Measurements from ENCODE around the gene CASZ1. TPM values are rescaled to one million over a fixed set of nuclear protein-coding genes. Genes with fewer than 3 reads are reported as not detected.
A peak's percentile ranks its signal among the peaks of the same experiment; 100 is the strongest.

The CASZ1 gene
- polyA plus RNA-seq, 1 experiment: 0.06 TPM

DNA sequence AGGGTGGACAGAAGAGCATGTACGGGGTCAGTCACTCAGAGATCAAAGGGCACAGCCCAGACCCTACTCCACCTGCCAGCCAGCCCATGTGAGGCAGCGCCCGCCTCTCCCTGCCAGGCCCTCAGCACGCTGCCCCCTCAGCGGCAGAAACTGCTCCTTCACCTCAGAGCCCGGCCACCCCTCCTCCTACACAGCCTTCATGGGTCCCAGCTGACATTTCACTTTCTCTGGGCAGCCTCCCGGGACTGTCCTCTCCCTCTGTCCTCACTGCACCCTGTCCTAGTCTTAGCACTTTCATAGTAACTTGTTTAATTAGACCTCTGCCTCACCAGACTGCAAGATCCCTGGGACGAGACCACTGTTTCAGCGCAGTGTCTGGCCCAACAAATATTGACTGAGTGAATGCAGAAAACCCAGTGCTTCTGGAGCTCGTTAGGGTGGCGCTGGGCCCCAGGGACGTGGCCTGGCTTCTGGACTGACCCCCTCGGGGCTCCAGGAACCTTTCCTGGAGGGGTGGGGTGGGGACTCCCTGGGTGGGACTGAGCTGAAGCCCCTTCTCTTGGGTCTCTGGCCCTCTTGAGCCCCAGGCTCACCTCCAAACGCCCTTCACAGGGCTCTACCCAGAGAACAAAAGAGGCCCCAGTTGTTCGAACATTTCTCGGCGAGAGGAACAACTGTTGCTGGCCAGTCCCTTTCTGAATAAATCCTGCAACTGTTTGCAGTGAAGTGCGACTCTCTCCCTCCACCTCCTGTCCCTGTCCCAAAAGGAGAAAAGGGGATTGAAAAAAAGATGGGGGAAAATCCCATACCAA lies 114.9 kb downstream of the CASZ1 start:
- TF ChIP-seq, protein P1, sequence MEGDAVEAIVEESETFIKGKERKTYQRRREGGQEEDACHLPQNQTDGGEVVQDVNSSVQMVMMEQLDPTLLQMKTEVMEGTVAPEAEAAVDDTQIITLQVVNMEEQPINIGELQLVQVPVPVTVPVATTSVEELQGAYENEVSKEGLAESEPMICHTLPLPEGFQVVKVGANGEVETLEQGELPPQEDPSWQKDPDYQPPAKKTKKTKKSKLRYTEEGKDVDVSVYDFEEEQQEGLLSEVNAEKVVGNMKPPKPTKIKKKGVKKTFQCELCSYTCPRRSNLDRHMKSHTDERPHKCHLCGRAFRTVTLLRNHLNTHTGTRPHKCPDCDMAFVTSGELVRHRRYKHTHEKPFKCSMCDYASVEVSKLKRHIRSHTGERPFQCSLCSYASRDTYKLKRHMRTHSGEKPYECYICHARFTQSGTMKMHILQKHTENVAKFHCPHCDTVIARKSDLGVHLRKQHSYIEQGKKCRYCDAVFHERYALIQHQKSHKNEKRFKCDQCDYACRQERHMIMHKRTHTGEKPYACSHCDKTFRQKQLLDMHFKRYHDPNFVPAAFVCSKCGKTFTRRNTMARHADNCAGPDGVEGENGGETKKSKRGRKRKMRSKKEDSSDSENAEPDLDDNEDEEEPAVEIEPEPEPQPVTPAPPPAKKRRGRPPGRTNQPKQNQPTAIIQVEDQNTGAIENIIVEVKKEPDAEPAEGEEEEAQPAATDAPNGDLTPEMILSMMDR (IDR thresholded peaks at IDR 0.05; ENCODE audit: low read depth, low read length): no peak
- no peak for DNase-seq (ENCODE audit: low read depth, low spot score)
- Histone ChIP-seq H3K9me3 (ENCODE audit: control insufficient read depth, insufficient read depth, low read length) (no peaks in the 10 kb centered on the region), H3K27ac (ENCODE audit: low read depth, low read length) (no peak overlapping the region), H3K27me3 (ENCODE audit: control insufficient read depth, insufficient read depth, low read length) (peaks cover 11% of the 10 kb centered on the region), H3K4me3 (ENCODE audit: low read depth, low read length) (no peak overlapping the region)
- CTCF ChIA-PET: no interaction called here
- POLR2A ChIA-PET: no interaction called here

- Histone ChIP-seq H3K9me3 (ENCODE audit: control insufficient read depth, insufficient read depth, low read length) (no peaks in the 10 kb centered on the region), H3K27ac (ENCODE audit: low read depth, low read length) (no peak overlapping the region), H3K27me3 (ENCODE audit: control insufficient read depth, insufficient read depth, low read length) (peaks cover 10% of the 10 kb centered on the region), H3K4me3 (ENCODE audit: low read depth, low read length) (no peak overlapping the region)
- DNase-seq (ENCODE audit: low read depth, low spot score): no peak
- ChIA-PET CTCF (no interaction called here), POLR2A (no interaction called here)
- TF ChIP-seq, protein P1 (IDR thresholded peaks at IDR 0.05; ENCODE audit: low read depth, low read length): no peak
These were observed 116.0 kb downstream of the CASZ1 start for GRCh38 chr1:10680487-10680886.

GRCh38 chr1:10679496-10680220 lies 116.8 kb downstream of the CASZ1 start:
- DNase-seq (ENCODE audit: low read depth, low spot score): peak; percentile 11
- Histone ChIP-seq H3K27ac (ENCODE audit: low read depth, low read length) (no peak overlapping the region), H3K27me3 (ENCODE audit: control insufficient read depth, insufficient read depth, low read length) (peaks cover 9% of the 10 kb centered on the region), H3K9me3 (ENCODE audit: control insufficient read depth, insufficient read depth, low read length) (no peaks in the 10 kb centered on the region), H3K4me3 (ENCODE audit: low read depth, low read length) (no peak overlapping the region)
- CTCF ChIA-PET: no interaction called here
- POLR2A ChIA-PET: no interaction called here
- TF ChIP-seq, protein P1 (IDR thresholded peaks at IDR 0.05; ENCODE audit: low read depth, low read length): no peak

- Histone ChIP-seq H3K27ac (ENCODE audit: low read depth, low read length) (no peak overlapping the region), H3K27me3 (ENCODE audit: control insufficient read depth, insufficient read depth, low read length) (peaks cover 9% of the 10 kb centered on the region), H3K4me3 (ENCODE audit: low read depth, low read length) (no peak overlapping the region), H3K9me3 (ENCODE audit: control insufficient read depth, insufficient read depth, low read length) (no peaks in the 10 kb centered on the region)
- TF ChIP-seq, protein P1 (IDR thresholded peaks at IDR 0.05; ENCODE audit: low read depth, low read length): no peak
- no peak for DNase-seq (ENCODE audit: low read depth, low spot score)
- CTCF ChIA-PET: no interaction called here
- POLR2A ChIA-PET: no interaction called here
These were observed 117.6 kb downstream of the CASZ1 start for GRCh38 chr1:10678852-10679251.

- no peak overlapping the region for H3K4me3 ChIP-seq (ENCODE audit: low read depth, low read length)
- H3K9me3 ChIP-seq (ENCODE audit: control insufficient read depth, insufficient read depth, low read length): no peaks in the 10 kb centered on the region
- TF ChIP-seq, protein P1 (IDR thresholded peaks at IDR 0.05; ENCODE audit: low read depth, low read length): no peak
- H3K27ac ChIP-seq (ENCODE audit: low read depth, low read length): no peak overlapping the region
- CTCF ChIA-PET: no interaction called here
- H3K27me3 ChIP-seq (ENCODE audit: control insufficient read depth, insufficient read depth, low read length): peaks cover 11% of the 10 kb centered on the region
- no peak for DNase-seq (ENCODE audit: low read depth, low spot score)
- POLR2A ChIA-PET: no interaction called here
These were observed 118.0 kb downstream of the CASZ1 start for GRCh38 chr1:10678402-10678801.
